Kidney (tissue), 14 donors: Measurements from ENCODE around the gene CAMK4. TPM values are rescaled to one million over a fixed set of nuclear protein-coding genes. Genes with fewer than 3 reads are reported as not detected.

Source experiments
- DNase-seq, 5 donors: peaks; one replicate each; pipeline ENCODE4 v3.0.0-alpha.2; 2013 to 2020
- FAIRE-seq: peaks from 2 replicates; lab custom pipeline; 2012; peaks lifted over from hg19 to GRCh38; lab: Jason Lieb, UNC
- H3K27ac ChIP-seq, 2 donors: one replicate each; pipeline ENCODE4 v1.7.0; 2013; ENCODE audit warnings: low read depth in 2 of 2, low read length in 2 of 2, inconsistent platforms in 1 of 2
- H3K27me3 ChIP-seq: one replicate; pipeline ENCODE4 v1.7.1; 2013; ENCODE audit warnings: low read length, inconsistent platforms; ENCODE audit not compliant: control insufficient read depth, insufficient read depth
- H3K36me3 ChIP-seq, 3 donors: one replicate each; pipeline versions ENCODE4 v1.7.0 to v1.7.1; 2013; ENCODE audit warnings: low read length in 3 of 3, control low read depth in 1 of 3, inconsistent platforms in 1 of 3; ENCODE audit not compliant: insufficient read depth in 3 of 3, control insufficient read depth in 2 of 3
- H3K4me1 ChIP-seq, 3 donors: one replicate each; pipeline versions ENCODE4 v1.7.0 to v1.7.1; 2013; ENCODE audit warnings: low read length in 3 of 3, inconsistent platforms in 1 of 3, low read depth in 1 of 3; ENCODE audit not compliant: control insufficient read depth in 2 of 3, insufficient read depth in 2 of 3
- H3K4me3 ChIP-seq, 3 donors: one replicate each; pipeline versions ENCODE4 v1.7.0 to v1.8.1; 2013; ENCODE audit warnings: low read length in 3 of 3, control low read depth in 1 of 3, inconsistent platforms in 1 of 3
- H3K9ac ChIP-seq, 3 donors: one replicate each; pipeline versions ENCODE4 v1.7.0 to v1.7.1; 2013; ENCODE audit warnings: low read length in 3 of 3, control low read depth in 1 of 3, inconsistent platforms in 1 of 3
- H3K9me3 ChIP-seq, 3 donors: one replicate each; pipeline versions ENCODE4 v1.7.0 to v1.7.1; 2013; ENCODE audit warnings: low read length in 3 of 3, control low read depth in 1 of 3, inconsistent platforms in 1 of 3; ENCODE audit not compliant: control insufficient read depth in 2 of 3, insufficient read depth in 1 of 3
- CTCF ChIP-seq: IDR thresholded peaks from 3 replicates; pipeline ENCODE4 v1.5.1; 2012; ENCODE audit warnings: mild to moderate bottlenecking, moderate library complexity, borderline replicate concordance; ENCODE audit not compliant: insufficient read depth; ENCODE audit errors: extremely low read depth
- intact Hi-C: fragments of 100-400 bp; cut with DNase I; formaldehyde crosslinking; loops from one replicate; pipeline ENCODE4 v1.11.1; 2022
- polyA plus RNA-seq: library from polyadenylated mRNA; stranded (reverse); fragments of 350-450 nt; fragmentation: Illumina TruSeq; extraction: RNeasy Lipid Tissue Mini Kit (QIAGEN cat#74804); gene quantifications from one replicate; pipeline ENCODE4 v1.2.3, GENCODE V29; 2014; ENCODE audit warnings: low read depth, low replicate concordance; ENCODE audit not compliant: insufficient read depth
- total RNA-seq: library from RNA; stranded (reverse); fragmentation: NEBNext Ultra II Directional; extraction: Animal tissue kit (Norgen Biotek cat#: 25700); gene quantifications from one replicate; pipeline ENCODE4 v1.2.1, GENCODE V29; 2021
- donor health status: control.
- donor health status: control.
- donor health status: control.
- donor health status: control.
- donor health status: control.
- donor health status: DM: yes; HTN: yes; CAD: no.
- donor health status: Normal renal cell carcinoma (clear cell type).

Gene CAMK4
- total and polyA plus RNA-seq, 2 donors from 2014 or later: 0.37 to 4.7 TPM

GRCh38 chr5:111311666-111312065 is 87.5 kb downstream of the CAMK4 start:
- TF ChIP-seq CTCF: no peak
- H3K27me3 ChIP-seq: no peaks in the 10 kb centered on the region
- no peaks in the 10 kb centered on the region for H3K9me3 ChIP-seq
- no peak for FAIRE-seq
- H3K4me1 ChIP-seq: no peaks in the 10 kb centered on the region
- no peak overlapping the region for H3K4me3 ChIP-seq
- no peak overlapping the region for H3K27ac ChIP-seq
- DNase-seq: no peak
- H3K36me3 ChIP-seq: no peaks in the 10 kb centered on the region
- intact Hi-C loops: no loop called here
- no peak overlapping the region for H3K9ac ChIP-seq

GRCh38 chr5:111313017-111313724 is 89.0 kb downstream of the CAMK4 start:
- DNase-seq (no peak), FAIRE-seq (no peak)
- Histone ChIP-seq H3K9ac (no peak overlapping the region), H3K4me1 (no peaks in the 10 kb centered on the region), H3K9me3 (no peaks in the 10 kb centered on the region), H3K27ac (no peak overlapping the region), H3K36me3 (no peaks in the 10 kb centered on the region), H3K4me3 (no peak overlapping the region), H3K27me3 (no peaks in the 10 kb centered on the region)
- TF ChIP-seq CTCF: no peak
- intact Hi-C loops: no loop called here

GRCh38 chr5:111320953-111321352 is 96.8 kb downstream of the CAMK4 start:
- Histone ChIP-seq H3K27ac (no peak overlapping the region), H3K27me3 (no peaks in the 10 kb centered on the region), H3K4me1 (no peaks in the 10 kb centered on the region), H3K4me3 (no peak overlapping the region), H3K36me3 (no peaks in the 10 kb centered on the region), H3K9me3 (peaks cover 0 to 5% (median 0%) of the 10 kb centered on the region in 3 donors), H3K9ac (no peak overlapping the region)
- no peak for TF ChIP-seq CTCF
- intact Hi-C loops: no loop called here
- DNase-seq (no peak), FAIRE-seq (no peak)

- no peaks in the 10 kb centered on the region for H3K27me3 ChIP-seq
- H3K9ac ChIP-seq: no peak overlapping the region
- FAIRE-seq (no peak), DNase-seq (peak in 1 of 5 donors; percentile 32)
- no peak overlapping the region for H3K4me3 ChIP-seq
- no peak for TF ChIP-seq CTCF
- intact Hi-C loops: no loop called here
- peaks cover 0 to 5% (median 0%) of the 10 kb centered on the region in 3 donors for H3K9me3 ChIP-seq
- H3K36me3 ChIP-seq: no peaks in the 10 kb centered on the region
- H3K4me1 ChIP-seq: no peaks in the 10 kb centered on the region
- H3K27ac ChIP-seq: no peak overlapping the region
These were observed 97.2 kb downstream of the CAMK4 start for GRCh38 chr5:111321376-111321775.
